PC-9 (cell line): Measurements from ENCODE around the gene PGS1. TPM values are rescaled to one million over a fixed set of nuclear protein-coding genes. Genes with fewer than 3 reads are reported as not detected.

Experiments used
- BruUV-seq: library from RNA; stranded (reverse); fragments of 400-500 nt; replicated peaks from 2 replicates; lab custom pipeline; 2021; lab: Mats Ljungman, UMichigan
- CTCF ChIA-PET: fragments of 300-600 bp; sonication (Branson Sonifier 250); formaldehyde crosslinking; loops from one replicate; lab custom pipeline; 2022; ENCODE audit warnings: antibody characterized with exemption; lab: Charles Lee
- POLR2A ChIA-PET: fragments of 300-600 bp; sonication (Branson Sonifier 250); formaldehyde crosslinking; loops from one replicate; lab custom pipeline; 2022; ENCODE audit warnings: antibody characterized with exemption; ENCODE audit not compliant: unreplicated experiment; lab: Charles Lee
- DNase-seq, 2 experiments: peaks; one replicate each; pipeline versions ENCODE4 v3.0.0 to v3.0.0-alpha.2; 2015 to 2022; ENCODE audit warnings: mixed read lengths in 1 of 2
- H2AFZ ChIP-seq: fragments of 200-600 bp; sonication (generic); 2 replicates; pipeline ENCODE4 v1.8.1; 2017; ENCODE audit warnings: antibody characterized with exemption
- H3F3A ChIP-seq: fragments of 200-600 bp; sonication (generic); 2 replicates; pipeline ENCODE4 v1.8.1; 2017; ENCODE audit warnings: antibody characterized with exemption, mild to moderate bottlenecking, low read depth; ENCODE audit not compliant: insufficient read depth
- H3K27ac ChIP-seq: fragments of 200-600 bp; sonication (generic); 2 replicates; pipeline ENCODE4 v1.6.1; 2016; ENCODE audit warnings: mixed run types
- H3K27me3 ChIP-seq: fragments of 200-600 bp; sonication (generic); 2 replicates; pipeline ENCODE4 v1.6.1; 2016; ENCODE audit warnings: low read depth, mixed run types; ENCODE audit not compliant: insufficient read depth
- H3K36me3 ChIP-seq: fragments of 200-600 bp; sonication (generic); 2 replicates; pipeline ENCODE4 v1.6.1; 2016; ENCODE audit warnings: low read depth, mixed run types
- H3K4me1 ChIP-seq: fragments of 200-600 bp; sonication (generic); replicated peaks from 2 replicates; pipeline ENCODE4 v1.6.1; 2016; ENCODE audit warnings: mixed run types; ENCODE audit not compliant: insufficient read depth
- H3K4me2 ChIP-seq: fragments of 200-600 bp; sonication (generic); 2 replicates; pipeline ENCODE4 v1.6.1; 2017; ENCODE audit warnings: mixed run types
- H3K4me3 ChIP-seq: fragments of 200-600 bp; sonication (generic); 2 replicates; pipeline ENCODE4 v1.6.1; 2016; ENCODE audit warnings: mixed run types
- H3K79me2 ChIP-seq: fragments of 200-600 bp; sonication (generic); 2 replicates; pipeline ENCODE4 v1.6.1; 2017; ENCODE audit warnings: low read depth, mixed run types
- H3K9me2 ChIP-seq: fragments of 200-600 bp; sonication (generic); 2 replicates; pipeline ENCODE4 v1.8.1; 2017; ENCODE audit warnings: mild to moderate bottlenecking; ENCODE audit not compliant: insufficient read depth
- H3K9me3 ChIP-seq: fragments of 200-600 bp; sonication (generic); 2 replicates; pipeline ENCODE4 v1.8.1; 2016; ENCODE audit warnings: low read depth; ENCODE audit not compliant: insufficient read depth
- H4K20me1 ChIP-seq: fragments of 200-600 bp; sonication (generic); 2 replicates; pipeline ENCODE4 v1.8.1; 2017; ENCODE audit not compliant: insufficient read depth
- CTCF ChIP-seq: fragments of 200-600 bp; sonication (generic); conservative IDR thresholded peaks from 2 replicates; pipeline ENCODE4 v1.6.1; 2017; ENCODE audit warnings: mixed run types, antibody characterized with exemption, mild to moderate bottlenecking, moderate library complexity
- EZH2 ChIP-seq: fragments of 200-600 bp; sonication (generic); IDR thresholded peaks from 2 replicates; pipeline ENCODE4 v1.8.0; 2017; ENCODE audit warnings: antibody characterized with exemption, low read depth
- intact Hi-C: fragments of 100-400 bp; cut with micrococcal nuclease; formaldehyde crosslinking; loops from one replicate; pipeline ENCODE4 v1.10.0; 2022; ENCODE audit not compliant: unreplicated experiment
- total RNA-seq: library from RNA; stranded (reverse); gene quantifications from 2 replicates; pipeline ENCODE4 v1.2.3, GENCODE V29; 2021

PGS1 gene
- total RNA-seq, 1 experiment from 2014 or later: 40.2 TPM

- Histone ChIP-seq H4K20me1 (peaks cover 22% of the 10 kb centered on the region), H3K27ac (no peak overlapping the region), H3K4me3 (no peak overlapping the region), H3K9me3 (no peaks in the 10 kb centered on the region), H3K36me3 (no peaks in the 10 kb centered on the region; the same call in 1 of the 2 replicates), H3K4me2 (no peak overlapping the region), H3K79me2 (peaks cover 40% of the 10 kb centered on the region), H3K27me3 (no peaks in the 10 kb centered on the region), H3K9me2 (no peaks in the 10 kb centered on the region), H2AFZ (no peak overlapping the region), H3F3A (peaks cover 32% of the 10 kb centered on the region; the same call in 1 of the 2 replicates), H3K4me1 (peaks cover 40% of the 10 kb centered on the region)
- BruUV-seq: no TSS peak
- TF ChIP-seq CTCF (no peak), EZH2 (no peak)
- intact Hi-C loops: no loop called here
- ChIA-PET CTCF (interaction anchor here (0.6 to 0.9 kb wide), 2 partner anchors 41 to 101 kb away, joined by 3 read pairs; no protein-coding TSS in a partner anchor), POLR2A (interaction anchor here (0.7 kb wide), 1 partner anchor 21 kb away, joined by 4 read pairs; no protein-coding TSS in a partner anchor)
- peak; percentile 57 to 70 for DNase-seq
Observed at GRCh38 chr17:78356101-78356713, 22.2 kb upstream of the PGS1 start.

- POLR2A ChIA-PET: interaction anchor here (1.0 kb wide), 1 partner anchor 43 kb away, joined by 7 read pairs; no protein-coding TSS in a partner anchor
- H3K4me1 ChIP-seq: peaks cover 38% of the 10 kb centered on the region
Observed at GRCh38 chr17:78357177-78357586, 21.3 kb upstream of the PGS1 start.

More at GRCh38 chr17:78357177-78357586, 21.3 kb upstream of the PGS1 start:
- Histone ChIP-seq H3K9me2 (no peaks in the 10 kb centered on the region), H3K79me2 (peaks cover 40% of the 10 kb centered on the region), H3F3A (peaks cover 29% of the 10 kb centered on the region; the same call in 1 of the 2 replicates), H3K4me2 (peak overlapping the region; percentile 86), H4K20me1 (peaks cover 22% of the 10 kb centered on the region), H2AFZ (no peak overlapping the region), H3K27ac (no peak overlapping the region), H3K4me3 (peak overlapping the region; percentile 69; the same call in 1 of the 2 replicates), H3K27me3 (no peaks in the 10 kb centered on the region), H3K9me3 (no peaks in the 10 kb centered on the region), H3K36me3 (no peaks in the 10 kb centered on the region; the same call in 1 of the 2 replicates)
- no TSS peak for BruUV-seq
- CTCF ChIA-PET: no interaction called here
- TF ChIP-seq EZH2 (no peak), CTCF (no peak)
- intact Hi-C loops: no loop called here
- peak in 1 of 2 experiments; percentile 80 for DNase-seq
